Right lobe of liver (tissue), 6 donors: ENCODE measurements around the gene CIAO2B. TPM values are rescaled to one million over a fixed set of nuclear protein-coding genes. Genes with fewer than 3 reads are reported as not detected.

Source experiments
- ATAC-seq, 4 donors: fragments of 200-7000 bp; cut with Tn5 transposase; one replicate each; pipeline ENCODE4 v1.9.1; 2020; ENCODE audit warnings: mild to moderate bottlenecking in 4 of 4, moderate library complexity in 4 of 4
- DNase-seq, 3 donors: peaks; one replicate each; pipeline ENCODE4 v3.0.0-alpha.2; 2020
- H3K27ac ChIP-seq, 3 donors: fragments of 200-600 bp; one replicate each; pipeline ENCODE4 v1.8.0; 2022
- H3K27me3 ChIP-seq, 2 donors: fragments of 200-600 bp; one replicate each; pipeline ENCODE4 v1.8.0; 2022
- H3K36me3 ChIP-seq, 4 donors: fragments of 200-600 bp; sonication (generic) in 1 of 4; one replicate each; pipeline versions ENCODE4 v1.5.1 to v1.8.0; 2017 to 2022; ENCODE audit warnings: control low read depth in 1 of 4
- H3K4me1 ChIP-seq, 4 donors: fragments of 200-600 bp; sonication (generic) in 1 of 4; one replicate each; pipeline versions ENCODE4 v1.5.1 to v1.8.0; 2017 to 2022; ENCODE audit warnings: control low read depth in 1 of 4
- H3K4me3 ChIP-seq, 3 donors: fragments of 200-600 bp; one replicate each; pipeline ENCODE4 v1.8.0; 2022
- H3K9me3 ChIP-seq, 4 donors: fragments of 200-600 bp; sonication (generic) in 1 of 4; one replicate each; pipeline versions ENCODE4 v1.5.1 to v1.8.0; 2017 to 2022; ENCODE audit warnings: control low read depth in 1 of 4
- CTCF ChIP-seq, 4 donors: fragments of 200-600 bp in 3 of 4; fragments of 450-650 bp in 1 of 4; IDR thresholded peaks; one replicate each; pipeline versions ENCODE4 v1.5.1 to v1.8.0; 2016 to 2022; ENCODE audit warnings: antibody characterized with exemption in 4 of 4, mild to moderate bottlenecking in 2 of 4
- POLR2A ChIP-seq: fragments of 450-650 bp; IDR thresholded peaks from one replicate; pipeline ENCODE4 v1.6.1; 2017; ENCODE audit warnings: antibody characterized with exemption, mild to moderate bottlenecking
- WGBS: methylation state at CpG from one replicate; pipeline ENCODE4 v1.1.6; 2018; ENCODE audit warnings: low coverage, low lambda C conversion rate; ENCODE audit not compliant: insufficient coverage; ENCODE audit errors: missing lambda C conversion rate; 5-methylcytosine and 5-hydroxymethylcytosine counted together
- intact Hi-C, 2 donors: fragments of 100-400 bp; cut with DNase I; formaldehyde crosslinking; loops; one replicate each; pipeline versions ENCODE4 v1.11.2 to v1.14.1; 2022
- total RNA-seq, 6 experiments: library from RNA; depleted of rRNA in 2 of 6; stranded (reverse); fragments of >200 nt in 2 of 6; fragmentation: NEBNext Ultra II Directional in 3 of 6; extraction: Animal tissue kit (Norgen Biotek cat#: 25700) in 3 of 6; gene quantifications; one replicate each; pipeline versions ENCODE4 v1.1.0 to v1.2.4, GENCODE V29; 2016 to 2023
- donor health status: DM: no; HTN: yes; CAD: no.
- donor health status: DM: no; HTN: no; CAD: no.
- donor health status: DM: no; HTN: no; CAD: no.
- donor health status: DM: no; HTN: yes; CAD: no.
- donor health status: DM: no; HTN: yes; CAD: no.

Gene CIAO2B
- total RNA-seq, 6 experiments from 2014 or later = 40.6 to 111 (median 47.4) TPM

- no peaks in the 10 kb centered on the region for H3K27me3 ChIP-seq
- H3K27ac ChIP-seq = peak overlapping the region; percentile 95 to 99 (median 95)
- intact Hi-C loops = no loop called here
- no peak for TF ChIP-seq CTCF (IDR thresholded peaks at IDR 0.05)
- no peak for TF ChIP-seq POLR2A
- no peak for DNase-seq
- 0% methylated on average over 9 of the region's 12 CpGs for WGBS
- H3K9me3 ChIP-seq = no peaks in the 10 kb centered on the region
- H3K36me3 ChIP-seq = peaks cover 0 to 10% (median 6%) of the 10 kb centered on the region in 4 donors
- ATAC-seq = no peak
- peak overlapping the region; percentile 94 to 100 (median 98) for H3K4me3 ChIP-seq
- H3K4me1 ChIP-seq = peaks cover 0 to 36% (median 16%) of the 10 kb centered on the region in 4 donors
Observed at GRCh38 chr16:66933776-66934137, 445 bp downstream of the CIAO2B start.

GRCh38 chr16:66932076-66932475, 2.1 kb downstream of the CIAO2B start:
- DNase-seq = no peak
- Histone ChIP-seq H3K9me3 (no peaks in the 10 kb centered on the region), H3K4me1 (peaks cover 0 to 20% (median 8%) of the 10 kb centered on the region in 4 donors), H3K27ac (no peak overlapping the region), H3K36me3 (no peaks in the 10 kb centered on the region), H3K4me3 (no peak overlapping the region), H3K27me3 (no peaks in the 10 kb centered on the region)
- TF ChIP-seq POLR2A = no peak
- TF ChIP-seq CTCF (IDR thresholded peaks at IDR 0.05) = no peak
- ATAC-seq = no peak
- 31% methylated on average over 2 of the region's 4 CpGs for WGBS
- intact Hi-C loops = no loop called here

GRCh38 chr16:66931665-66932064, 2.5 kb downstream of the CIAO2B start:
- no peaks in the 10 kb centered on the region for H3K27me3 ChIP-seq
- peaks cover 0 to 16% (median 7%) of the 10 kb centered on the region in 4 donors for H3K4me1 ChIP-seq
- H3K36me3 ChIP-seq = no peaks in the 10 kb centered on the region
- ATAC-seq = no peak
- no peak overlapping the region for H3K27ac ChIP-seq
- no peaks in the 10 kb centered on the region for H3K9me3 ChIP-seq
- no peak for DNase-seq
- 68% methylated on average over 2 of the region's 2 CpGs for WGBS
- H3K4me3 ChIP-seq = no peak overlapping the region
- intact Hi-C loops = no loop called here
- TF ChIP-seq CTCF (IDR thresholded peaks at IDR 0.05) = no peak
- TF ChIP-seq POLR2A = no peak

- Histone ChIP-seq H3K4me1 (peaks cover 0 to 17% (median 8%) of the 10 kb centered on the region in 4 donors), H3K4me3 (no peak overlapping the region), H3K36me3 (no peaks in the 10 kb centered on the region), H3K9me3 (no peaks in the 10 kb centered on the region), H3K27ac (peak overlapping the region in 2 of 3 donors; percentile 47 to 63), H3K27me3 (no peaks in the 10 kb centered on the region)
- intact Hi-C loops = no loop called here
- ATAC-seq (peak; percentile 50 to 68 (median 58)), DNase-seq (peak; percentile 83 to 91 (median 86))
- 53% methylated on average over 3 of the region's 4 CpGs for WGBS
- no peak for TF ChIP-seq POLR2A
Observed at GRCh38 chr16:66930189-66930588, 4.0 kb downstream of the CIAO2B start.

- DNase-seq (no peak), ATAC-seq (no peak)
- intact Hi-C loops = no loop called here
- Histone ChIP-seq H3K4me3 (no peak overlapping the region), H3K27me3 (no peaks in the 10 kb centered on the region), H3K36me3 (no peaks in the 10 kb centered on the region), H3K9me3 (no peaks in the 10 kb centered on the region), H3K27ac (no peak overlapping the region), H3K4me1 (peaks cover 0 to 19% (median 8%) of the 10 kb centered on the region in 4 donors)
- WGBS = 75% methylated on average over 6 of the region's 10 CpGs
- TF ChIP-seq POLR2A = no peak
- TF ChIP-seq CTCF (IDR thresholded peaks at IDR 0.05) = peak in 2 of 4 donors; percentile 14 to 32
Observed at GRCh38 chr16:66928702-66929388, 5.4 kb downstream of the CIAO2B start.
